Esophagus squamous epithelium (tissue), 4 donors: ENCODE results near the gene TEDDM1.

Experiments
- CTCF ChIP-seq, 6 experiments: fragments of 450-650 bp in 4 of 6; fragments of 200-600 bp in 2 of 6; sonication (generic) in 2 of 6; IDR thresholded peaks; one replicate each; pipeline ENCODE4 v1.5.1; 2016 to 2019; ENCODE audit warnings: antibody characterized with exemption in 6 of 6, mild to moderate bottlenecking in 4 of 6, moderate library complexity in 4 of 6
- POLR2A ChIP-seq, 4 donors: fragments of 450-650 bp; IDR thresholded peaks; one replicate each; pipeline ENCODE4 v1.6.1; 2017; ENCODE audit warnings: antibody characterized with exemption in 4 of 4, mild to moderate bottlenecking in 4 of 4, moderate library complexity in 3 of 4

GRCh38 chr1:182450087-182450486 lies 49.6 kb upstream of the TEDDM1 start, which contains the start of gene RGSL1:
- TF ChIP-seq POLR2A (IDR thresholded peaks at IDR 0.05) (no peak), CTCF (IDR thresholded peaks at IDR 0.05) (no peak)
